HL-60/S4 treated with retinoic acid at 250 ng/mL for 4 days and 3 days (cell line): Measurements from ENCODE around the gene HS3ST6.
"Not testable (repeated sequence)": the region's sequence is repeated elsewhere in the genome, so short reads cannot be mapped to it uniquely, and the experiment has no call there.

Experiments used
- in situ Hi-C: fragments of 300-500 bp; cut with MboI; formaldehyde crosslinking; loops from 2 replicates; pipeline ENCODE4 v1.7.0; 2022; ENCODE audit warnings: low sequenced_read_pairs

HS3ST6 gene

GRCh38 chr16:1884155-1884760 lies 34.0 kb downstream of the HS3ST6 start:
- in situ Hi-C loops = no loop called here

DNA sequence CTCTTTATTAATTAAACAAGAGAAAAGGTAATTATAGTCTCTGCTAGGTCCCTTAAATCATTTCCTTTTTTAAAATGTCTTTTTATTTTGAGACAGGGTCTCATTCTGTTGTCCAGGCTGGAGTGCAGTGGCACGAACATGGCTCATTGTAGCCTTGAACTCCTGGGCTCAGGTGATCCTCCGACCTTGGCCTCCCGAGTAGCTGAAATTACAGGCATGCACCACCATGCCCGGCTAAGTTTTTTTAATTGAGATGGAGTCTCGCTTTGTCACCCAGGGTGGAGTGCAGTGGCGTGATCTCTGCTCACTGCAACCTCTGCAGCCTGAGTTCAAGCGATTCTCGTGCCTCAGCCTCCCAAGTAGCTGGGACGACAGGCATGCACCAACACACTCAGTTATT lies 37.0 kb downstream of the HS3ST6 start:
- in situ Hi-C loops = not testable (repeated sequence)

DNA sequence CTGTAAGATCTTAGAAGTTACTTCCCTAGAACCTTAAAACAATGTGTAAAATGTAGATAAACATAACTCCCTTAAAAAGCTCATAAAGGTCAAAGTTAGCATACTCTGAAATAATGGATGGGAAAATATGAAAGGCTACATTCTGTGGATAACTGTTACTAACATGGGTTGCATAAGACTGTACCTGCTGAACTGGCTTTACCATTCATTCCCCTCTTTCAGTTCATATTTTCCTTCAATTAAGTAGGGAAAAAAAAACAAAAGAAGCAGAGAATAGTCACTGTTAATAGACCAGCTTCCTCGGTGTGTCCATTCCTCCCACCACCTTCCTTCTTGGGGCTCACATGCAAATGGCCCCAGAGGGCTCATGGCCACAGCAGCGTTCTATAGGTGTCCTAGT lies 38.7 kb downstream of the HS3ST6 start:
- in situ Hi-C loops = no loop called here

DNA sequence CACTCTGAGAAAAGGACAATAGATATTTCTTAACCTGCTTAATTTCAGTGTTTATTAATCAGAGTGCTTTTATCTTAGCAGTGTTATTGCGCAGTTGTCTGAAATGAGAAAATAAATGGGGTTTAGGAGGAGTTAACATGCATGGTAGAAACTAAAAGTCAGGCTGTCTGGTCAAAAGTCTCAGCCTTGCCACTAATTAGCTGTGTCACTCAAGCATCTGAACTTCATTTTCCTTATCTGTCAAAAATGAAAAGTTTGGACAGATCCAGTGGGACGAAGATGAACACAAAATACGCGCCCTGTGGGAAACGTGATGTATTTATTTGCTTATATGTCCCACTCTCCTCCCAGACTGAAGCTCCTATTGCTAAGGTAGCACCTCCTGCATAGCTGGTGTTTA lies 40.0 kb downstream of the HS3ST6 start:
- in situ Hi-C loops = no loop called here

GRCh38 chr16:1877804-1878203 lies 40.4 kb downstream of the HS3ST6 start:
- in situ Hi-C loops = no loop called here

GRCh38 chr16:1877089-1877488 lies 41.1 kb downstream of the HS3ST6 start:
- in situ Hi-C loops = no loop called here

DNA sequence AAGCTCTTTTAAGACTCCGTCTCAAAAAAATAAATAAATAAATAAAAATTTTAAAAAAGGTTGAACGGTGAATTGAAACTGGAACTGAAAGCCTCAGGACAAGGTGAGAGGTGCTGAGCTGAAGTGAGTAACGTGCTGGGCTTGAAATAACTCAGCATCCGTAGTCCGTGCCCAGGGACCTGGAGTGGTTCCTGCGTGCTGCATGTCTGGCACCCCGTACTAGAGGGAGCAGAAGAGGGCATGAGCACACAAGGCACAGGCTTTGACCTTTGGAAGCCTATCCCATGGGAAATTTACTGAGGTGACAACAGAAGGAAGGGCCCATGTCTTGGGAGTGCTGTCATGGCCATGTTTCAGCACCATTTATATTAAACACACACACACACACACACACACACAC lies 41.7 kb downstream of the HS3ST6 start:
- in situ Hi-C loops = no loop called here

GRCh38 chr16:1876066-1876465 lies 42.1 kb downstream of the HS3ST6 start:
- in situ Hi-C loops = not testable (repeated sequence)

- in situ Hi-C loops = loop anchor here (25.0 kb wide), 1 partner anchor 262 kb away; the partner anchor contains the start of genes PKD1 and RAB26
Measured at GRCh38 chr16:1874854-1875253, 43.4 kb downstream of the HS3ST6 start.

DNA sequence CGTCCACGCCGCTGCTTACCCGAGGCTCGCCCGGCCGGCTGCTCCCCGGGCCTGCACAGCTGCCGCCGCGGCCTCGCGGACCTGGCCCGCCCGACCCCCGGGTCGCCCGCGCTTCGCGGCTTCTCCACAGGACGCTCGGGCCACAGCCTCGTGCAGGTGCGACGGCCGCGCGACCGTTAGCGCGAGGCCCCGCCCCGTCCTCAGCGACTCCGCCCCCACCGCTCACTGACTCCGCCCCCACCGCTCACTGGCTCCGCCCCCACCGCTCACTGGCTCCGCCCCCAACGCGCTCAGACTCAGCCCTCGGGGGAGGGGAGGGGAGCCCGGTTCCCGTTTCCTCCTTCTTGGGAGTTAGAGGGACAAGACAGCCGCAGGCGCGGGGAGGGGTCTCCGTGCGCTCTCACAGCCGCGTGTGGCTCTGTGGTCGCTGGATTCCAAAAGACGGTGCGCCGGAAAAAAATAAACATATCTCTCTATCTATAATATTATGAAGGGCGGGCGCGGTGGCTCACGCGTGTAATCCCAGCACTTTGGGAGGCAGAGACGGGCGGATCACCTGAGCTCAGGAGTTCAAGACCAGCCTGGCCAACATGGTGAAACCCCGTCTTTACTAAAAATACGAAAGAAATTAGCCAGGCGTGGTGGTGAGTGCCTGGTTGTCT lies 46.1 kb downstream of the HS3ST6 start, which contains the start of gene MEIOB:
TSS of gene MEIOB (minus strand) at position 191 of the 662 bp plus-strand sequence. CDS start 3,989 bp downstream, outside the sequence.
- in situ Hi-C loops = loop anchor here (25.0 kb wide), 1 partner anchor 265 kb away; the partner anchor contains the start of genes PKD1 and RAB26

GRCh38 chr16:1870365-1871082 lies 47.7 kb downstream of the HS3ST6 start:
- in situ Hi-C loops = loop anchor here (25.0 kb wide), 1 partner anchor 267 kb away; the partner anchor contains the start of genes PKD1 and RAB26

GRCh38 chr16:1865902-1866690 lies 52.1 kb downstream of the HS3ST6 start:
- in situ Hi-C loops = loop anchor here (25.0 kb wide), 1 partner anchor 271 kb away; the partner anchor contains the start of genes PKD1 and RAB26

DNA sequence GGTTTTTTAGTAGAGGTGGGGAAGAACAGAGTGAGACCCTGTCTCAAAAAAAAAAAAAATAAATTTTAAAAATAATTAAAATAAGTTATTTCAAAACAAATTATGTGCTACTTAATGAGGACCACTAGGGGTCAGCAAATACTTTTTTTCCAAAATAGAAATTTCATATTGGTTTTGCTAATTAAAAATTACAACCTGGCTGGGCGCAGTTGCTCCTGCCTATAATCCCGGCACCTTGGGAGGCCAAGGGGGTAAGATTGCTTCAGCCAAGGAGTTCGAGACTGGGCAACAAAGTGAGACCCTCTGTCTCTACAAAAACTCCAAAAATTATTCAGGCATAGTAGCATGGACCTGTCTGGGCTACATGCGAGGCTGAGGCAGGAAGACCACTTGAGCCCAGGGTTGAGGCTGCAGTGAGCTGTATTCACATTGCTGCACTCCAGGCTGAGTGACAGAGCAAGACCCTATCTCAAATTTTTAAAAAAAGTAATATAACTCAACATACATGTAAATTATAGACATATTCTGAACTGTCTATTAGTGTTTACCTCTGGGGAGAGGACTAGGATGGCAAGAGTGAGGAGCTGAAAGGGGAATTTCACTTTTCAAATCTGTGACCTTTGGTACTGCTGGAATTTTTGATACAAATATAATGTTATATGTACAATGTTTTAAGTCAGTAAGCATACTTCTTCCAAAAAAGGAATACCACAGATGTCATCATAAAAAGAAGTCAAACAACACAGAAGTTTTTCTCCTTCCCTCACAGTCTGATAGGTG lies 54.3 kb downstream of the HS3ST6 start:
- in situ Hi-C loops = loop anchor here (25.0 kb wide), 1 partner anchor 273 kb away; the partner anchor contains the start of genes PKD1 and RAB26

DNA sequence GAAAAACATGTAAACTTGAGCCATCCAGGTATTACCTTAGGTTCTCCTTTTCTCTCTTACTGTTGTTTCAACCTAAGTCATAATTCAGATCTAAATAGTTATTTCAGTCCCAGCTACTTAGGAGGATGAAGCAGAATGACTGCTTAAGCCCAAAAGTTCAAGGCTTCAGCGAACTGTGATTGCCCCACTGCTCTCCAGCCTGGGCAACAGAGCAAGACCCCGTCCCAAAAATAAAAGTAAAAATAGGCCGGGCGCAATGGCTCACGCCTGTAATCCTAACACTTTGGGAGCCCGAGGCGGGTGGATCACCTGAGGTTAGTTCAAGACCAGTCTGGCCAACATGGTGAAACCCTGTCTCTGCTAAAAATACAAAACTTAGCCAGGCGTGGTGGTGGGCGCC lies 55.8 kb downstream of the HS3ST6 start:
- in situ Hi-C loops = loop anchor here (25.0 kb wide), 1 partner anchor 275 kb away; the partner anchor contains the start of genes PKD1 and RAB26

- in situ Hi-C loops = loop anchor here (25.0 kb wide), 1 partner anchor 276 kb away; the partner anchor contains the start of genes PKD1 and RAB26
Measured at GRCh38 chr16:1861730-1862129, 56.5 kb downstream of the HS3ST6 start.
